ENCODE data around the gene TTYH2.
"Not testable (repeated sequence)": the region's sequence is repeated elsewhere in the genome, so short reads cannot be mapped to it uniquely, and the experiment has no call there.

Gene TTYH2

DNA sequence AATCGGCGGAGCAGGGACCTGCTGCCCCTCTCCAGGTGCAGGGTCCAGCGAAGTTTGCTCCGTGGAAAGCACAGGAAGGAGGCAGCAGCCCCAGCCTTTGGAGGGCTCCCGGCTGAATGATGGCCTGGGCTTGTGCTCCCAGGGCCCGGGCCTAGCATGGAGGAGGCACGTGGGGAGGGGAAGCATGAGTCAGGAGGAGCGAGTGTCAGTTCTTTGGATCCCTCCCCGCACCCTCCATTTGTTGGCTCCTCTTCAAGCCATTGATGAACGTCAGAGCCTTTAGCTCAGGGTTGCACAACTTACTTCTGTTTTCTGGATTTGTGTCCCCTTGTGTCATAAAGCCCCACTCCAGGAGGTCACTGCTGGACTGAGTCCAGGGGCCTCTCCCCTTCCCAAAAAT, 25.8 kb downstream of the TTYH2 start:
- peak; percentile 57 for DNase-seq

DNA sequence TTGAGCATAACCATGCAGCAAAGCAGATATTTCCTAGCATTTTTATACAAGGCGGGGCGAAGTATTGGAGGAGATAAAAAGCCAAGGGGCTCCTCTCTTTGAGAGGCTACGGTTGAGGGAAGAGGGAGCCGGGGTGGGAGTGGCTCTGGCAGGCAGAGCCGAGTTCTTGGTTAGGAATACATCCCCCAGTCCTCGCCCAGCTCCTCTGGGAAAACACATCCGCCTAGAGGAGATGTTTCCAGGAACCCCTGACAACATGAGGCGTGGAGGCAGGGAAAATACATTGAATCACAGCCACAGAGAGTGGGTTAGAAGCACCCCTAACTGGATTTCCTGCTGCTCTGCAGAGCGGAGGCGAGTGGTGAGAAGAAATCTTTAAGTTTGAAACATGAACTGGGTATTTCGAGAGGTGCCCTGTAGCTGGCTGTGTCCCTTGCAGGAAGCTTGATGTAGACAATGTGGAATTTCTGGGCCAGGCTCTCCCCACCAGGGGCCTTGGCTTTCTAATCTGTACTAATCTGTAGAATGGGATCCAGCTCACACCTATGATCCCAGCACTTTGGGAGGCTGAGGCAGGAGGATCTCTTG, 27.3 kb downstream of the TTYH2 start:
- peak; percentile 94 for DNase-seq

DNA sequence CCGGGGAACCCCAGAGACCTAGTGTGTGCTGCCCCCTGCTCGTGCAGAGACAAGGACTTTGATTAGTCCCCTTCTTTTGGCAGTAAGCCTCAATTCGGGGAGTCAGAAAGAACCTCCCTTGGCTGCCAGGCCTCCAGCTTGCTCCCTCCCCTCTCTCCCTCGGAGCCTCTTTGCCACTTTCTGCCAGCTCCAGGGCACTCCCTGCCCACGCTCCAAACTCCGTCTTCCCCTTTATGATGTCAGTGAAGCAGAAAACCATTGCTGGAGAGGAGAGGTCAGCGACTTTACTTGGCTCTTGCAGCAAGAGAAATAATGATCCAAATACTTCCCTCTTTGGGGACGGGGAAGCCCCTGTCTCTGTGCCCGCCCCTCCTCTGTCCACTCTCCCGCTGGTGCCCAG, 28.1 kb downstream of the TTYH2 start:
- no peak for DNase-seq

DNA sequence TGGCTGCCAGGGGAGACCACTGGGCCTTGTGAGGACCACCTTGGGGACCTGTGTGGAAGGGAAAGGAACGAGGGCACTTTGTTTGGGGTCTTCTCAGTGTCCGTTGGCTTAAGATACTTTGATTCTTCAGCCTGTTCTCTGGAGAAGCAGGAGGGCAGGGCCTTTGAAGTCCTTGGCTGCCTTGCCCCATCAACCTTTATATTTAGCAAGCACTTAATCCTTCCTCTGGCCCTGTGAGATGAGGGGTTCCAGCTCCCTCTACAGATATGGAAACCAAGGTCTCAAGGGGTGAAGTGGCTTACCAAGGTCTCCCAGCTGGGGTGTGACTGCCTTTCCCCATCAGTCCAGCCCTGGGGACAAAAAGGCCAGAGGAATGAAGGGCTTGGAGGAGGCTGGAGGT, 28.5 kb downstream of the TTYH2 start:
- DNase-seq = no peak

DNA sequence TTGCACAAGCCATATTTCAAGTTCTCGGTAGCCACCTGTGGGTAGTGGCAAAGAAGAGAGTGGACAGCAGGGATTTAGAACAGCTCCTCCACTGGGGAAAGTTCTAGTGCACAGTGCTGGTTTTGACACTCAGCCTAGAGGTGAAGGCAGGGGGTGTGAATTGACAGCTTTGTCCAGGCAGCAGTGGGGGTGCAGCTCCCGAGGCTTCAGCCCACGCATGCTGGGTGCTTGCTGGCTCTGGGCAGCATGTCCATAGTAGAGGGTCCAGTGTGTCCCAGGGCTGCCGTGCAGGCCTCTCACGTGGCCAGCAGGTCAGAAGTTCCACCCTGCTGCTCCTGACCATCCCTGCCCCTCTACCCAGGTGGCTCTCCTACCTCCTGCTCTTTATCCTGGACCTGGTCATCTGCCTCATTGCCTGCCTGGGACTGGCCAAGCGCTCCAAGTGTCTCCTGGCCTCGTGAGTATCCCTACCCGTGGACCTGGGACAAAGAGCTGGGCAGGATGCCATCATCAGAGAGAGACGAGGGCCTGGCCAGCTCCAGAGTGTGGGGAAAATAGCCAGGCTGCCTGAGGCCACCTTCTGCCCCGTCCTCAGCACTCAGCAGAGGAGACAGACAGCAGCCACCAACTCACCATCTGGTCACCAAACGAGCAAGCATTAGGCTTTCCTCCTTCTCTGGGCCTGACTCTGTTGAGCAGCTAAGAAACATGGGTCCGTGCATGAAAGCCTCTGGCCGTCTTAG, 29.8 kb downstream of the TTYH2 start:
- no peak for DNase-seq

DNA sequence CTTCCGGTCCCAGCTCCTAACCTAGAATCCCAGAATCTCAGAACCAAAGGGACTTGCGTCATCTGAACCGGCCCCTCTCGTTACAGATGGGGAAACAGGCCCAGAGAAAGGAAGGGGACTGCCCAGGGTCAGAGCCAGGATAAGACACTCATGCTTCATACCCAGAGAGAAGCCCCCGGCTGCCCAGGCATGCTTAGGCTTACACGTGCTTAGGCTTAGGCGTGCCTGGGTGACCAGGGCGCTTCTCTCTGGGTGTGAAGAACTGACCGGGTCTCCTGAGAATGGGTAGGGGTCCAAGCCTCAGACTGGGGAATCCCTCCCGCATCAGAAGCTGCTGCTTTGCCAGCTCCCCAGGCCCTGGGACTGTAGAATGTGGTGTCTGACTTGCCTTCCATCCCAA, 30.8 kb downstream of the TTYH2 start:
- DNase-seq = no peak

DNA sequence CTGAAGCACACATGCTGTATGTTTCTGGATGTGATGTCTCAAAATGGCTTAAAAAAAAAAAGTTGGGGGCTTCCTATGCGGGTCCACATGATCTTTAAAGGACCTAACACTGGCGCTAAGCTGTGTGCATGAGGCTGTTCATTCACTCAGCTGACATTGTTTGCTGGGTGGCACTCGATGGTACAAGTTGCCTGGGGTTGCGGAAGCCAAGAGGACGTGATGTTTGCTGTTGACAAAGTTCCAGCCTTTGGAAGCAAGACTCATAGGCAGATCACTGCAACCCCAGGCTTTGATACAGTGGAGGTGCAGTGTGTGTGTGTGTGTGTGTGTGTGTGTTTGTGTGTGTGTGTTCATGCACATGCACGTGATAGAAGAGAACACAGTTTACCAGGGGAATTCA, 31.2 kb downstream of the TTYH2 start:
- no peak for DNase-seq

DNA sequence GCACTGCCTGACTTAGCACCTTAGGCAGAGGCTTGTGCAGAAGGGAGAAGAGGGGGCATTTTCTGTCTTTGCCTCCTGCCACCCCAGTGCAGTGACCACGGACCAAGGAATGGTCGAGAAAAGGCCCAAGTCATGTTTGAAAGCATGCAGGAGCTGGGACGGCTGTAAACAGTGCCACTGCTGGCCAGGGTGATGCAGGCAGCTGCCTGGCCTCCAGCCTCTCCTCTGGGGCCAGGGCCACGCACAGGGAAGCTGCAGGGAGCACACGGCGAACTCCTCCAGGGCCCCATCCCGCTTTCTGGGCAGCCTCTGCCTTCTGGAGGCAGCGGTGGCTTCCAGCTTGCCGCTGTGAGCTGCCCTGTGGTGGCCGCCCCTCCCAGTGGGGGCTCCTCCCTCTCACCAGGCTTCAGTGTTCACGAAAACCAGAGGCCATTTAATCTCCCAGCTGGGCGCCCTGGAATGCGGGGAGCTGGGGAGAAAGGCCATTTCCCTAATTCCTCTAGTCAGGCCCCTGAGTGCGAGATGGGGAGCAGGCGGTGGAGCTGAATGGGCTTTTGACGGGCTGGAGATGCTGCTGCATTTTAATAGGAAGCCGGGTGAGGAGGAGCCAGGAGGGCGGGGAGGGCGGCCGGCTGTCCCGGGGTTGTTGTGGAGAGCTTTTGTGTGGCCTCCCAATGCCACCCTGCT, 31.9 kb downstream of the TTYH2 start:
- peak; percentile 62 for DNase-seq

DNA sequence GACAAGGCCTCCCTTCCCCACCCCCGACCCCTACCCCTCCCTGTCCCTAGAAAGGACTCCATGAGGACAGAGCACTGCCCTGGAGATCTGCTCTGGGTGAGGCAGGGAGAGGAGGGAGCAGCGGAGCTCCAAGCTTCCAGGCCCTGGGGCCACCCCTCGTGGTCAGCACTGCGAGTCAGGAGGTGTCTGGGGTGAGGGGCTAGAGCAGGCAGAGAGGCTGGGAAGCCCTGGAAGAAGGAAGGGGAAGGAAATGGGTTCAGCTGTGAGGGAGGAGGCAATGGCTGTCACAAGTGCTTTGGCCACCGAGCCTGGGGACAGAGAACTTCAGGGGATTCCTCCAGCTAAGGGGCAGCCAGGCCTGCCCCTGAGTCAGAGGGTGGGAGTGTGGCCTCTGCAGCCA, 32.5 kb downstream of the TTYH2 start:
- no peak for DNase-seq

DNA sequence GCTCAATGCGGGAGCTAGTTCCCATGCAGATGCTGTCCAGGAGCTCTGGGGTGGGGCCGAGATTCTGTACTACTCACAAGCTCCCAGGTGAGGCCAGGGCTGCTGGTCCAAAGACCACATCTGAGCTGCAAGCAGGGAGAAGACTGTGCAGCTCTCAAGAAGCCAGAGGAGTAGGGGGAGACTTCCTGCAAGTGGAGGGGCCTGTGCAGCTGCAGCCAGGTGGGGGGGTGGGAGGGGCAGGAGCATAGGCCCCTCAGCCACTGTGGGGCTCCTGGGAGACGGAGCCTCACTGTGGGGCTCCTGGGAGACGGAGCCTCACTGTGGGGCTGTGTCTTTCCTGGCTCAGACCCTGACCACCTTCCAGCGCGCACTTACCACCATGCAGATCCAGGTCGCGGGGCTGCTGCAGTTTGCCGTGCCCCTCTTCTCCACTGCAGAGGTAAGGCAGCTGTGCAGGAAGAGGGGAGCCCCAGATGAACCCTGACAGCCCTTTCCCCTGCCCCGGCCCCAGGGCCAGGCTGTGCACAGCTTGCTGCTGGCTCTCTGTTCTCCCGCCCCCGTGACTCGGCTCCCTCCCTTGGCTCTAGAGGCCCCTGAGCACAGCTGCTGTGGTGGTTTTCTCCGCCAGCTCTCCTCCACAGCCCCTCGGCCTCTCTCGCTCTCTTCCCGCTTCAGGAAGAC, 36.4 kb downstream of the TTYH2 start:
- peak; percentile 92 for DNase-seq

DNA sequence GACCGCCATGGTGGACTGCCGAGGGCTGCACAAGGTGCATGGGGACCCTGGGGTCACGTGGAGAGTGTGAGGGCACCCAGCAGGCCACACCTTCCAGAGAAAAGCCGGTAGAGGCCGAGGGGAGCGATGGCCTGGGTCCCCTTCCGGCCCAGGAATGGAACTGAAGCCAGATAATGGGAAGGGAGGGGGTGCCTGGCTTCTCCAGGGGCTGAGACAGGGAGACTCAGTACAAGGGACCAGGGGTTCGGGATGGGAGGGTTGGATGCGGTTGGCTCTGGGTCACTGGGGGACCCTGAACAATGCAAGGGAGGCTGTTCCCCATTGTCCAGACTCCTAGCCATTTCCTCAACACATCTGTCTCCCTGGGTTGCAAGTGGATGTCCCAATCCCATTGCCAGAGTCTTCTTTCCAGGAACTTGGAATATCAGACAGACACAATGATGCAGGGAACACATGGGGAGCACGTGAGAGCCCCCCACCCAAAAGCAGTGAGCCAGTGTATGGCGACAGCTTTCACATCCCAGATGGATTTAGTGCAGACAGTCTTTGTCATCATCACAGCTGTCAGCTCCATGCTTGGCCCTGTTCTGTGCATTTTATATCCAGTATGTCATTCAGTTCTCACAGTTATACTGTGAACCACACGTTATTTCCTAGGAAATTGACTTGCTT, 37.1 kb downstream of the TTYH2 start:
- DNase-seq = peak; percentile 80

DNA sequence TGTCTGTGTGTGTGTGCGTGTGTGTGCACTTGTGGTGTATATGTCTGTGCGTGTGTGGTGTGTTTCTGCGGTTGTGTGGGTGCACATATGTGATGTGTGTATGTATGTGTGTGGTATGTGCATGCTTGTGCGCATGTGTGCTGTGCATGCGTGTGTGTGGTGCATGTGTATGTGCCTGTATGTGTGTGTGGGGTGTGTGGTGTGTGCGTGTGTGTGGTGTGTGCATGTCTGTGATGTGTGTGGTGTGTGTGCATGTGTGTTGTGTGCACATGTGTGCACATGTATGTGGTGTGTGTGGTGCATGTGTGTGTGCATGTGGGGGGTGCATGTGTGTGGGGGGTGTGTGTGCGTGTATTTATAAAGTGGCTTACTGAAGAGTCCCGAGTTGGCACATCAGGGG, 37.7 kb downstream of the TTYH2 start:
- DNase-seq = no peak

DNA sequence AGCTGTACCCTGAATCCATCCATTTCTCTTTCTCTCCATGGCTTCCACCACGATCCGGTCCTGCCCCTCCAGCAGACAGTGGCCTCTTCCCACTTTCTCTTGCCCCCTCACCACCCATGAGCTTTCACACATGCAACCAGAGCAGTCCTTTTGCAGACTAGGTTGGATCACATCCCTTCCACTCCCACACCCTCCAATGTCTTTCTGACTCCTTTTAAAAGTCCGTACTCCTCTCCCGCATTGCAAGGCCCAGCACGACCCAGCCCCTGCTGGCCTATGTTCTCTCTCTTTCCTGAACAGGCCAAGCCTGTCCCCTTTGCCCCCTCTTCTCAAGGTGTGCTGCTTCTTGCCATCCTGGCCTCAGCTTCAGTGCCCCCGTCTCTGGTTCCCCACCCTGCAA, 38.2 kb downstream of the TTYH2 start:
- DNase-seq = no peak

DNA sequence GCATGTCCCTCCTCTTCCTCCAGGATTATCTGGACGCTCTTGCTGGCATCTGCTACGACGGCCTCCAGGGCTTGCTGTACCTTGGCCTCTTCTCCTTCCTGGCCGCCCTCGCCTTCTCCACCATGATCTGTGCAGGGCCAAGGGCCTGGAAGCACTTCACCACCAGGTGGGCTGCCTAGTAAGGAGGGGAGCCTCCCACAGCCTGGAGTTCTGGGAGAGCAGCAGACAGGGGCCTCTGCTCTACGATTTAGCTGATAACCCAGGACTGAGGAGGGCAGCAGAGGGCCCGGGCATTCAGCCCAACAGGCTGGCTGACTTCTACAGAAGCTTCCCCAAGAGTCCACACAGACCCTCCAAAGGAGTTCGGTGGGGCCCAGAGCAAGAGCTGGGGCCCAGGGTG, 38.8 kb downstream of the TTYH2 start:
- no peak for DNase-seq

DNA sequence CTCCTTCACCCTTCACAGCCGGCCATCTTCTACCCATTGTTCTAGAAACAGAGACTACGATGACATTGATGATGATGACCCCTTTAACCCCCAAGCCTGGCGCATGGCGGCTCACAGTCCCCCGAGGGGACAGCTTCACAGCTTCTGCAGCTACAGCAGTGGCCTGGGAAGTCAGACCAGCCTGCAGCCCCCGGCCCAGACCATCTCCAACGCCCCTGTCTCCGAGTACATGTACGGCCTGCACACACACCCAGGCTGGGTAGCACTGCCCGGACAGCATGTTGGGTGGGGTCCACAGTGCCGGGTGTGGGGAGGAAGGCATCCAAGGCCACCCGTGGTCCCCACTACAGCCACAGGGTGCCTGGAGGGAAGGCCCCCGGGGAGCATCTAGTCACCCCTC, 39.7 kb downstream of the TTYH2 start:
- no peak for DNase-seq

DNA sequence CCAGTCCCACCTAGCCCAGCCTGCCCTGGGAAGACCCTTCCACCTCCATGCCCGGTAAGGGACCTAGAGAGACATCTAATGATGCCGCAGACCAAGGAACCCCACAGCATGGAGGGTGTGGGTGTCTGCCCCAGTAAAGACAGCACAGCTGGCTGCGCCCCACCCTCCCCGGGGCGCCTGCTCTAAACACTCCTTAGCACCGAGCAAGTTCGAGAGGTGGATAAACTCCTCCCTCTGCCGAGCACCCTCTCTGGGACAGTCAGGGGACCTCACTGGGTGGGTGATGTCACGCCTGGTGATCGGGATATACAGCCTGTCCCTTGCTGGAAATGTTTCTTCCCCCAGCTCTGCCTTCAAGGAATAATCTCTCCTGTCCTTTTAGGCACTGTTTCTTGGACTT, 43.9 kb downstream of the TTYH2 start:
- DNase-seq = no peak

DNA sequence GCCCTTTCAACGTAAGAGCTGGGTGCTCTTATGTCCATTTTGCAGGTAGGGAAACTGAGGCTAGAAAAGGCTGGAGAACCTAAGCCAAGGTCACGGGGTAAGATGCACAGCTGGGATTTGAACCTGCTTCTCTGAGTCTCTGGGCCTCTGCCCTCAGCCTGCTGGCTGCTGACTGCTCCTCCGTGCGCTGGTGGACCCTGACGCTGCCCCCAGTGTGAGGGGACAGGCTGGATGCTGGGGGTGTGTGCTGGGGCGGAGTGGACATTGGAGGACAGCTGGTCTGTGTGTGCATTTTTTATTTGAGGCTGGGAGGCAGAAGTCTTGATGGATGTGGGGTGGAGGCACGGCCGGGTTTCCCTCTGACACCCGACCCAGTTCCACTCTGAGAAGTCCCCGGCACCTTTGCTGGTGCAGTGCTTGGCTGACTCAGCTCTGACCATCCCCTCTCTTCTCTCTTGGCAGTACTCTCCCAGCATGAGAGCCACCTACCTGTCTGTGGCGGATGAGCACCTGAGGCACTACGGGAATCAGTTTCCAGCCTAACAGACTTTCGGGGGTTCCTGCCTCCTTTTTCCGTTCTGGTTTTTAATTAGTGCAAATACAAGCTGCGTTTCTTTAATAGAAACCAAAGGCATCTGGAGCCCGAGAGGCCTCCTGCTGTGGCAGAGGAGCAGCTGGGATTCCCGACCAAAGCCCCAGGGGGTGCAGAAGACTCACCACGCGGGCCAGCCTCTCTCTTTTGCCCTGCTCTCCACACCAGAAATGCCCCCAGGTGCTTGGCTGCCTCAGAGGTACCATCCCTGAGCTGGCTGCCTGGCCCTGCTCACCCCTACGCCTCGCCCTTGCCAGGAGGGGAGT, 46.5 kb downstream of the TTYH2 start:
- DNase-seq = no peak

DNA sequence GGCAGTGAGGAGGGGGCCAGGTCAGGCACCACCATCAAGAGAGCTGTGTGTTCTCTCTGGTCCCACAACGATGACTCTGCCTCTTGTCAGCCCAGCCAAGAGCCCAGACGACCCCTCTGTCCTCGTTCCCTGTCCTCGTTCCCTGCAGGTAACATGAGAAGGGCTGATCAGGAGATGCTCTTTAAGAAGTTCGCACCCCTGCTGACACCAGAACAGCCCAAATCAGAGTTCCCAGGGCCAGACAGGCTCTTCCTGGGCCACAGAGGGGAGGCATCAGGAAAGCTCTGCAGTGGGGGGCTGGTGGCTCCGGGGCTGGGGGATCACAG, 47.1 kb downstream of the TTYH2 start:
- DNase-seq = no peak

DNA sequence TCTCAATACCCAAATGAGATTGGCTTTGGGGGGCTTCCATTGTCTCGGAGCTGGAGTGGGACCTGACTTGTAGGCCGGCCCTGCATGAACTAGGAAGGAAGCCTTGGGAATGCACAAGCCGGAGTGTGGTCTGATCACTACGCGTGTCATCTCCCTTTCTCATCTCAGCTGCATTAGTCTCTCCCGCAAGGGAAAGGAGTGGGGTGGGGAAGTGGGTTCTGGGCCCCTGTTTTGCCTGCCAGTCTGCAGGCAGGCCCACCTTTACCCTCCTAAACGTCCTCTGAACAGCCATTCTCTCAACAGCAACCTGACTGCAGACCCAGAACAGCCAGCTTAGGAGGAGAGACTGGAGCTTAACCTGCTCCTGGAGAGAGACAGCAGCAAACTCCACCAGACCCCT, 49.2 kb downstream of the TTYH2 start:
- no peak for DNase-seq

DNA sequence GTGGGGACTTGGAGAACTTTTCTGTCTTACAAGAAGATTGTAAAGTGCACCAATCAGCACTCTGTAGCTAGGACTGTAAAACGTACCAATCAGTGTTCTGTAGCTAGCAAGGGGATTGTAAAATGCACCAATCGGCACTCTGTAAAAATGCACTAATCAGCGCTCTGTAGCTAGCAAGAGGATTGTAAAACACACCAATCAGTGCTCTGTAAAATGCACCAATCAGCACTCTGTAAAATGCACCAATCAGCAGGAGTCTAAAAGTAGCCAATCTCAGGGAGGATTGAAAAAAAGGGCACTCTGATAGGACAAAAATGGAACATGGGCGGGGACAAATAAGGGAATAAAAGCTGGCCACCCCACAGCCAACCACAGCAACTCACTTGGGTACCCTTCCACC, 53.7 kb downstream of the TTYH2 start:
- DNase-seq = not testable (repeated sequence)

DNA sequence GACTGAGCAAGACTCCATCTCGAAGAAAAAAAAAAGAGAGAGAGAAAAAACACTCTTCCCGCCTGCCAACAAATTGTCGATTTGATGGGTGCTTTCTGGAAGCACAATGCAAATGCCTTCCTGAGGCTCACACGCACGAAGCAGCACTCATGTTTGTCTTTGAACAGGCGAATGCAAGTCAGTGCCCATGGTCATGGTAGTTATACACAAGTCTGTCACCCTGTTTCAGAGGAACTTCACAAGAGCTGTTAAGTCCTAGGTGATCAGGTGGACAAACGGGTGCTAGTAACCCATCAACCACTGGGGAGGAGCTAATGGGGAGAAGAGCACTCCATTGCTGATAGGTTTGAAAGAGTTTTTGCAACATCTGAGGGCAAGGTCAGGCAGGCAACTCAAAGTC, 54.2 kb downstream of the TTYH2 start:
- no peak for DNase-seq

DNA sequence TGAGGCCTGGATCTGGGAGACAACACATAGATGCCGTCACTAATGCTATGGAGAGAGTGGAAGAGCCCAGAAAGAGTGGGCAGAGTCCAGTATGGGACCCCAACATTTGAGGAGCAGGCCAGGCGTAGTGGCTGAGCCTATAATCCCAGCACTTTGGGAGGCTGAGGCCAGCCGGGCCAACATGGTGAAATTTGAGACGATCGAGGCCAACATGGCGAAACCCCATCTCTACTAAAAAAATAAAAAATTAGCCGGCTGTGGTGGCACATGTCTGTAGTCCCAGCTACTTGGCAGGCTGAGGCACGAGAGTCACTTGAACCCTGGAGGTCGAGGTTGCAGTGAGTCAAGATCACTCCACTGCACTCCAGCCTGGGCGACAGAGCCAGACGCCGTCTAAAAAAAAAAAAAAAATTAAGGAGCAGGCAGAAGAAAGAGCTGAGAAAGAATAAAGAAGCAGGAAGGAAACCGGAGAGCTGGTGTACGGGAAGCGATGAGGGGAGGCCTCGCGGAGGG, 54.7 kb downstream of the TTYH2 start:
- no peak for DNase-seq
